ENCODE results near the gene TVP23B. TPM values are rescaled to one million over a fixed set of nuclear protein-coding genes. Genes with fewer than 3 reads are reported as not detected.
"Not testable (repeated sequence)": the region's sequence is repeated elsewhere in the genome, so short reads cannot be mapped to it uniquely, and the experiment has no call there.

Gene TVP23B
- total RNA-seq, 1 donor from 2014 or later: 30.3 TPM

GRCh38 chr17:18791402-18791801 is 10.4 kb downstream of the TVP23B start:
- intact Hi-C loops (cut with micrococcal nuclease): not testable (repeated sequence)

GRCh38 chr17:18794841-18795240 is 13.9 kb downstream of the TVP23B start:
- intact Hi-C loops (cut with micrococcal nuclease): not testable (repeated sequence)

- intact Hi-C loops (cut with micrococcal nuclease): not testable (repeated sequence)
Measured at GRCh38 chr17:18796887-18797286, 15.9 kb downstream of the TVP23B start.

DNA sequence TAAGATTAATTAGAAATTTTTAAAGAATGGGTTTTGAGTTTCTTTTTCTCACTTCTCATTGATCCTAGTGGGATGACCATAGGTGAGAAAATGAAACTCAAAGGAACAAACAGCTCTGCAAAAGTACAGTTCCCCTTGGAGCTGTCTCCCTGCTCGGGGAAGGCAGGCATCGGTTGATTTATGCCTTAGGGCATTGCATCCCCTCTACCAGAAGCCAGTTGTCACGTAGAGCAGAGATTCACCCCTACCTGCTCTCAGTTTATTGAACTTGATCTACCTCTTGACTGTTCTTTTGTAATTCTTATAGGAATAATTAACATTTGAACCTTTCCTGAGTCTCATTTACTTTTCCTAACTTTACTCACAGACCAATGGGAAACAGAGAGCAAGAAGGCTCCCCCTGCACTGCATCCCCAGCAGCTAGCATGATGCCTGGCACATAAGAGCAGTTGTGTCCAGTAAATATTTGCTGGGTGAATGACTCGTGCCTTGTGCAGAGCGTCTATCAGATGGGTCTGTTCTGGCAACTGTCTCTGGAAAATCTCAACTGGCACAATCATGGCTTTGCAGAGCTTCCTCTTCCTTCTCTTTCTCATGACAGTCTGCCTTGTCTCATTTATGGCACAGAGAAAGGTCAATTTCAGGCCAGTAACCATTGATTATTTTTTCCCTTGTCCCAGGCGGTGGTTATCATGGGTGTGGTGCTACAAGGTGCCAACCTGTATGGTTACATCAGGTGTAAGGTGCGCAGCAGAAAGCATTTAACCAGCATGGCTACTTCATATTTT is 22.7 kb downstream of the TVP23B start:
- intact Hi-C loops (cut with micrococcal nuclease): not testable (repeated sequence)

DNA sequence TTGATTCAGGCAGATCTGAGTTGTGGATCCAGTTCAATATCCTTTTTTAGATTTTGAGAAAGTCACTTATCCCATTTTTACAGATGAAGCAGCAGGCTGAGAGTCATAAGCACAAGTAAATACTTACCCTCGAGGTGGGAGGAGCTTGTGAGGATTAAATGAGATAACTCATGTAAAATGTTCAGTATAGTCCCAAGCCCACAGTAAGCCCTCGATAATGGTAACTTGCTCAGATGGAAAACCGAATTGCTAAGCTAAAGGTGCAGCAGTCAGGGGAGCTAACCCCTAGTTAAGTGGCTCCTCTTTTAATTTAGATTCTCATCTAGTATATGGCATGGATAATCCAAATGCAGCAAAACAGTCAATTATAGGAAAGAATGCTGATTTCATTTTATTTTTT is 34.9 kb downstream of the TVP23B start:
- intact Hi-C loops (cut with micrococcal nuclease): loop anchor here (10.0 kb wide), 1 partner anchor 139 kb away; the partner anchor contains the start of gene SLC5A10

DNA sequence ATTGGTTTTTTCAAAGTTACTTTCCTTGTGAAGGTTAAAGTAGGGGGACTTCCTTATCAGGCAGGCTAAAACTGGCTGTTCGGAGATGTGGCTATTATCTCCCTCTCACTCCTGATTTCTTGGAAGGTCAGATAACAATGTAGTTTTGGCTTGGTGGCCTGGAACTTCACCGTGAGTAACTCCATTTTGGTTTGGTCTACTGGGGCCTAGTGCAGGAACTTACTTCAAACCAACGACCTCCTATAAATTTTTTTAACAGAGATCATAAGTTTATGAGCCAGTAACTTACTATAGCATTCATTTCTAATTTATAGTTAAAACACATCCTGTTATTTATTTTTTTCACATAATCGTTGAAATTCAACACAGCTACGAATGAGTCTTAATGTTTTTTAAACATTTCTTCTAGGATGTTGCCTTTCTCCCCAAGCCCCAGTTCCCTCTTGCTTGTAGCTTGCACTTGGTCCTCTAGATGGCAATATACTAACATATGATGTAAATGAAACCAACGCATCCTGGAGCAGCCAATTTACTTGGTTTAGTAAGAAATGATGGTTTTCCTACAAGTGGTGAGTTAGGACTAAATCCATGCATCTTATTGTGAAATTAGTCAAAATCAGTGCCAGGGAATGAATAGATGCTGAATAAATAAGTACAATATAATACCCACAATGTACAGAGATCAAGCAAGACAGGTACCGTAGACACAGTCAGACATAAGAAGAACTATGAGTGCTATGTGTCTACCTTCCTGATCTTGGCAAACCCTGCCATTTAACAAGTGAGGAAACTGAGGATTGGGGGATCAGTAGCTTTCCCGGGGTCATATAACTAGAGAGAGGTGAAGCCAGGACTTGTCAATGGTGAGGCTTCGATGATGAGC is 35.7 kb downstream of the TVP23B start:
- intact Hi-C loops (cut with micrococcal nuclease): loop anchor here (10.0 kb wide), 1 partner anchor 138 kb away; the partner anchor contains the start of gene SLC5A10

GRCh38 chr17:18821430-18821829 is 40.4 kb downstream of the TVP23B start:
- intact Hi-C loops (cut with micrococcal nuclease): not testable (repeated sequence)

- intact Hi-C loops (cut with micrococcal nuclease): not testable (repeated sequence)
Measured at GRCh38 chr17:18827613-18828012, 46.6 kb downstream of the TVP23B start.

DNA sequence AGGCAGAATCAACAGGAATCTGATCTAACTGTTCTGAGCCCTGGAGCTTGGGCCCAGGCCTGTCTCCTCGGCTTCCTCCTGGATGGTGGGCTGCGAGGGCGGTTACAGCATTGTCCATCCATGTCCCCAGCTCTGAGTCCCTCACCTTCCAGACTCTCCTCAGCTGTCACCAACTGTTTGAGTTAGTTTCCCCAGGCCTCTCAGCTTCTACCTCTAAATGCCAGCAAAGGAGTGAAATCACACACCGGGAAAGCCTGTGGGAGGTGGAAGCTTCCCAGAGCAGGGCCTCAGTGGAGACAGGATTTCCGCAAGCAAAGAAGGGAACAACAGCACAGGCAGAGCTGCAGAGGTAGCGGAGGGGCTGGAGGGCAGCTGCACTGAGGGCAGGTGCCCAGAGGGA is 67.5 kb downstream of the TVP23B start:
- intact Hi-C loops (cut with micrococcal nuclease): no loop called here

- intact Hi-C loops (cut with micrococcal nuclease): no loop called here
Measured at GRCh38 chr17:18850679-18851078, 69.7 kb downstream of the TVP23B start.

- intact Hi-C loops (cut with micrococcal nuclease): no loop called here
Measured at GRCh38 chr17:18851201-18851600, 70.2 kb downstream of the TVP23B start.

GRCh38 chr17:18854956-18855355 is 74.0 kb downstream of the TVP23B start:
- intact Hi-C loops (cut with micrococcal nuclease): loop anchor here (5.0 kb wide), 1 partner anchor 73 kb away; the partner anchor contains the start of gene TVP23B

- intact Hi-C loops (cut with micrococcal nuclease): loop anchor here (5.0 kb wide), 1 partner anchor 74 kb away; the partner anchor contains the start of gene TVP23B
Measured at GRCh38 chr17:18855831-18856569, 75.0 kb downstream of the TVP23B start.

Other genes with a start within 250 kb of the TVP23B start
- gene TBC1D28, start 136.8 kb upstream of the TVP23B start, total RNA-seq: not detected in 2 replicates
- gene FOXO3B, start 98.9 kb upstream of the TVP23B start, total RNA-seq: 4.0 and 4.5 TPM in 2 replicates
- gene FBXW10, start 37.1 kb upstream of the TVP23B start, total RNA-seq: not detected in 2 replicates
- 58.6 and 59.8 TPM in 2 replicates for gene PRPSAP2, start 76.9 kb downstream of the TVP23B start, total RNA-seq
- not detected in 2 replicates for gene SLC5A10, start 171.0 kb downstream of the TVP23B start, total RNA-seq
- 11.0 and 11.4 TPM in 2 replicates for gene FAM83G, start 223.6 kb downstream of the TVP23B start, total RNA-seq

Measured in T-helper 2 cell treated with Interferon-gamma antibody and Interleukin-4, amounts not matched to agents 100 ng/mL and 5 ng/mL, for 36 hours (primary cell).